Left colon (tissue), 2 donors: ENCODE measurements around the gene SHISAL2B. TPM values are rescaled to one million over a fixed set of nuclear protein-coding genes. Genes with fewer than 3 reads are reported as not detected.
"Not testable (repeated sequence)": the region's sequence is repeated elsewhere in the genome, so short reads cannot be mapped to it uniquely, and the experiment has no call there.

ENCODE experiments used
- ATAC-seq: fragments of 200-7000 bp; cut with Tn5 transposase; one replicate; pipeline ENCODE4 v1.9.1; 2020; ENCODE audit warnings: mild to moderate bottlenecking, moderate library complexity
- DNase-seq, 2 donors: peaks; one replicate each; pipeline ENCODE4 v3.0.0-alpha.2; 2020
- intact Hi-C, 2 donors: fragments of 100-400 bp; cut with DNase I in 1 of 2; cut with micrococcal nuclease in 1 of 2; formaldehyde crosslinking; loops; one replicate each; pipeline versions ENCODE4 v1.11.2 to v1.14.0; 2022; cut with DNase I, micrococcal nuclease
- total RNA-seq, 2 donors: library from RNA; stranded (reverse); fragmentation: NEBNext Ultra II Directional; extraction: Animal tissue kit (Norgen Biotek cat#: 25700); gene quantifications; one replicate each; pipeline ENCODE4 v1.2.1, GENCODE V29; 2021
- donor health status: DM: no; HTN: no; CAD: no.
- donor health status: DM: yes; HTN: yes; CAD: no.

The SHISAL2B gene
- total RNA-seq, 2 donors from 2014 or later, result not detected

DNA sequence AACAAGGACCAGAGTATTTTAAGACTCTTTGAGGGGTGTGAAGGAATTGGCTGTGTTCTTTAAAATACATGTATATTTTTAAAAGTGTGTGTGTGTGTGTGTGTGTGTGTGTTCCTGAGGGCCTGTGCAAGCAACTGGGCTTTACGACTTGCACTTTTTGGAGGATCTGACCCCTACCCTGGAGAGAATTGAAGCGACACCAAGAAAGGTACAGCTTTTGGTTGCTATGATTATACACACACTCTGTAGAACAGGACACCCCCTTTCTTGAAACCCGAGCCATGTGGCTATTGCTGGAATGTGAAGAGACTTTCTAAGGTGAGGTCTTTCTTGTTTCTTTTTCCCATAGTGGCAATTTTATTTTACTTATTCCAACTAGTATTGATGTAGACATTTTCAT is 988 bp downstream of the SHISAL2B start:
- DNase-seq (no peak), ATAC-seq (no peak)
- intact Hi-C loops, result no loop called here

DNA sequence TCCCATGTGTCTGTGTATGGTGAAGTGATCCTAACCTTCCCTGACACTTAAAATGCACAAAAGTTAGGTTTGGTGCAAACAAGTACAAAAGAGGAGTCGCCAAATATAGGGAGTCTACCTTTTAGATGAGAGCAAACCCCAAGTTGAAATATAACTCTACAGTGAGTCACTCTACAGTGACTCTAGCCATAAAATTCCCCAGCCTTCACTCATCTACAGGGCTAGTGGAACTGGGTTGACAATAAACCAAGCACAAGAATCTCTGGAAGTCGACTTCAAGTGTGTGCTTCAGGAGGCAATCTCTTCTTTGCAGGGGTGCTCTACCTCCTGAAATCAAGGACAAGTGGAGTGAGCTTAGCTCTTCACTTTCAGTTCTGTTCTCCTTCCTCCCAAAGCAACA is 3.3 kb downstream of the SHISAL2B start:
- DNase-seq (no peak), ATAC-seq (no peak)
- intact Hi-C loops, result no loop called here

- ATAC-seq, intact Hi-C loops, DNase-seq: not testable (repeated sequence)
These were observed 6.1 kb downstream of the SHISAL2B start for GRCh38 chr5:64696414-64696813.

GRCh38 chr5:64700765-64701164 is 10.5 kb downstream of the SHISAL2B start:
- no peak for ATAC-seq
- no peak for DNase-seq
- intact Hi-C loops, result no loop called here

- DNase-seq, ATAC-seq, intact Hi-C loops: not testable (repeated sequence)
These were observed 15.8 kb downstream of the SHISAL2B start for GRCh38 chr5:64706074-64706473.

DNA sequence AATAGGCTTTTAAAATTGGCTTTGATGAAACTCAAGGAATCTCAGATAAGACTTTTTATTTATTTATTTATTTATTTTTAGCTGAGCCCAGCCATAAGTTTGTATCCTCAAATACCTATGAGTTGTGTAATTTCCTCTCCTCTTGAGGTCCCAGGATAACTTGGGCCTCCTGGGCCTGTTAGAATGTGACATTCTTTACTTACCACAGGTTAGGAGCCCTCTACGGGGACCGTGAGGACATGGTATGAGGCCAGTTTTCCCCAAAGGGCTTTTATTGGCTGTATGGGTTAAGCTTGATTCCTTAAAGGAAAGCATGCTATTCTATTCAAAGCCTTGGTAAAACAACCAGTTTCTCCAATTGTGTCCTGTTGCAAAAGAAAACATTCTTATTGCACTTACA is 16.9 kb downstream of the SHISAL2B start:
- DNase-seq (no peak), ATAC-seq (no peak)
- intact Hi-C loops, result no loop called here

GRCh38 chr5:64714495-64714894 is 24.2 kb downstream of the SHISAL2B start:
- intact Hi-C loops, DNase-seq, ATAC-seq: not testable (repeated sequence)

DNA sequence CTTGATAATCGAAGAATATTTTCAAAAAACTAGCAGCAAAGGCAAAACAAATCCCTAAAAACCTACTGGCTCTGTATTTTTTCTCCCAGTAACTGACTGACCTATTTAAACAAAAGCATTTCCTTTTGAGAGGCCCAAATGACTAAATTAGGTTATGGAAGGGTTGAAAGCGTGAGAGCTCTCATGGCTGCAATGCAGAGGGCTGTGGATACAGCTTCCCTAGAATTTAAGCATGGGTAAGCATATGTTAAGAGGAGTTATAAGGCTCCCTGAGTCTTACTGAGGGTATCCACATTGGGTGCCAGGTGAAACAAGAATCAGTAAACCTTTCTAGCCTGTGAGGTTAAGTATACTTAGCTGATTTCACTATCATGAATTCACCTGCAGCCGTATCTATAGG is 32.3 kb downstream of the SHISAL2B start:
- DNase-seq (no peak), ATAC-seq (no peak)
- intact Hi-C loops, result no loop called here

DNA sequence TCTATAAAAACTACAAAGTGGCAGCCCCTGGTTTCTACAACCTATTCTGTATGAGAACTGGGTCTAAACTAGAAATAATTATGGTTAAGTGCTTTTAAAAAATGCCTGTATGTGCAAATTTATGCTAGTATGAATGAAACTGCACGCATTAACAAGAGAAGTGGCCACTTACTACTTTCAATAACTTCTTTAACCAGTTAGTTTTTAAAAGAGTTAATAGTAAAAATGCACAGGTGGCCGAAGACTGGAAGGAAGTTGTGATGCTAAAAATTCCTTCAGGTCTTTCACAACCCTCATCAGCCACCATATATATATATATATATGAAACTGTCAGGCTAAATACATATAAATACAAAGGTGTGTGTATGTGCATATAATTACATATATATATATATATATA is 36.8 kb downstream of the SHISAL2B start:
- intact Hi-C loops, result no loop called here
- DNase-seq, result no peak
- no peak for ATAC-seq

DNA sequence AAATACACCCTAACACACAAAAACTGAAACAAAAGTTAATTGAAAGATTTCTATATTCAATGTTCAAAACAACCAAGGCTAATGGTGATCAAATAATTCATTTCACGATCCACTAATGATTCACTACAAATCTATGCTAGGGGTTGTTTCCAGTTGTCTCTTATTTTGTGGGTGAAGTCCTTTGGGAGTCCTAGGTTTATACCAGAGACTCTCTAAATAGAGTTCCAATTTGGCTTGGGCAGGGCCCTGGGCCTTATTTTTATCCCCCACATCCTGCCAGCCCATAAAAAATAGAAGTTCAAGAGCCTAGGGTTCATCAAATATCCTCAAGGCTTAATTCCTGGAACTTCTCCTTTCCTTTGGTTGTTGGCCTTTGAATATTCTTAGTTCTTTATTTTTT is 52.1 kb downstream of the SHISAL2B start:
- no peak for ATAC-seq
- intact Hi-C loops, result no loop called here

GRCh38 chr5:64742821-64743220 is 52.5 kb downstream of the SHISAL2B start:
- no peak for ATAC-seq
- intact Hi-C loops, result no loop called here
- DNase-seq, result no peak

More for the DNA sequence above, 52.1 kb downstream of the SHISAL2B start:
- no peak for DNase-seq

DNA sequence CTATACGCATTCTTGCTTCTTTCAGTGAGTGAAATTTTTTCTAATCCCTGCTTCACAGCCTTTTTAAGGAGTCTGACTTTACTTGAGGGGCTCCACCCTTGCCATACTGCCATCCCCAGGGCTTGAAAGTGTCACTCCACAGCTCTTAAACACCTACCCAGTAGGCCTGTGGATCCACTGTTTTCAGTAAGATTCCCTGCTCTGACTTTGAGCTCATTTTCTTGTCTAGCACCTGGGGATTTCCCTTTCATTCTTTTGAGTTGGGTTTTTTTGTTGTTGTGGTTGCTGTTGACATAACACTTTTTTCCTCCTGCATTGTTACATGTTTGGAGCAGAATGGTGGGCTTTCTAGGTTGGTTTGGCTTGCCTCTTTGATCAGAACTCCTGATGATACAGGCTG is 54.6 kb downstream of the SHISAL2B start:
- ATAC-seq, result no peak
- intact Hi-C loops, result no loop called here
- no peak for DNase-seq

GRCh38 chr5:64746446-64746845 is 56.1 kb downstream of the SHISAL2B start:
- ATAC-seq, result no peak
- intact Hi-C loops, result no loop called here
- no peak for DNase-seq

DNA sequence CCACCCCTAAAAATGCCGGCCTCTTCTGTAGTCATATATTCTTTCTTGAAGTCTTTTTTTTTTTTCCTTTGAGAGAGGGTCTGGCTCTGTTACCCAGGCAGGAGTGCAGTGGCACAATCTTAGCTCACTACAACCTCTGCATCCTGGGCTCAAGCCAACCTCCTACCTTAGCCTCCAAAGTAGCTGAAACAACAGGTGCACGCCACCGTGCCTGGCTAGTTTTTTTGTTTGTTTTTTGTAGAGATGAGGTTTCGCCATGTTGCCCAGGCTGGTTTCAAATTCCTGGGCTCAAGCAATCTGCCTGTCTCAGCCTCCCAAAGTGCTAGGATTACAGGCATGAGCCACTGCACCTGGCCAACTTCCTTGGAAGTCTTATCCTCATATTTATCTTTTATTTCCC is 59.1 kb downstream of the SHISAL2B start:
- ATAC-seq (no peak), DNase-seq (no peak)
- intact Hi-C loops, result no loop called here

- ATAC-seq (no peak), DNase-seq (no peak)
- intact Hi-C loops, result no loop called here
These were observed 63.8 kb downstream of the SHISAL2B start for GRCh38 chr5:64754066-64754465.

DNA sequence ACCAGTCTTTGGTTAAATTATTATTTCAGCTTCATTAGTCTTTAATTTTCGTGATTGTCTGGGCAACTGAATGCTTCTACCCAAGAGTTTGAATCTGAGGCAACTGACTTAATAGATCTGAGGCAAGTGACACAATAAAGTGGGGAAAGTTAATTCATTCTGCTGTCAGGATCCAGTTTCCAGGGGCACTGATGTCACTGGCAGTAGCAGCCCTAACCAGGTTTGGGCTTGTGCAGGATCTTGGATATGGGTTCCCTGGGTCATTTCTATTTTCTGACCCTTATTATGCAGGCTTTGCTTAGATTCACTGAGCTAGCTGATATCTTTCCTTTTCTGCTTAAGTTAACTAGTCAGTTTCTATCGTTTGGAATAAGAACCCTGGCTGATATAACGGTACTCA is 68.6 kb downstream of the SHISAL2B start:
- ATAC-seq (no peak), DNase-seq (no peak)
- intact Hi-C loops, result no loop called here

DNA sequence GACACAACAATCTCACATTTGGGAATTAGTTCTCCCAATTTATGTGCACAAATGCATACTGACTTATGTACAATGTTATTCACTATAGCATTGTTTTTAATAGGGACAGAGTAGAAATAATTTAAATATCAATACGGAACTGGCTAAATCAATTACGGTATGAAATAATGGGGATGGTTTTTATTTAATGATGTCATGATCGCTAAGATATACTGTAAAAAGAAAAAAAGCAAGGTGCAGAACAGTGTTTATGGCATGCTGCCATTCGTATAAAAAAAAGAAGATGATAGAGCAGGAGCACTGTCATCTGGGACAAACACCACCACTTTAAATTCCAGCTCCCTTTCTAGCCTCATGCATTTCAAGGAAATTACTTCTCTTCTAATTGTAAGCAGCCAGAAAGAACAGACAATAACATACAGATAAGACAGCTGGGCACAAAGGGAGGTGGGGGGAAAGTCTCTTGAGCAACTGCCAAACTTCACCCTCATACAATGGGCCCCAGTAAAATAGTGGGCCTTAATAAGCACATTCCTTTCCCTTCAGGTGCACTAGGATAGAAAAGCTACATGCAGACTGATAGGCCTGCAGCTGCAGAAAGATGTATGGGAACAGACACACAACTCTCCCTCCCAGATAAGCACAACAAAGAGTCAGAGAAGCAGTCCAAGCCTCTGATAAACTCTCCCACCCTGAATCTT is 69.8 kb downstream of the SHISAL2B start:
- DNase-seq (no peak), ATAC-seq (no peak)
- intact Hi-C loops, result no loop called here

GRCh38 chr5:64763948-64764503 is 73.7 kb downstream of the SHISAL2B start:
- ATAC-seq (peak; percentile 14), DNase-seq (no peak)
- intact Hi-C loops, result no loop called here

- DNase-seq (no peak), ATAC-seq (peak; percentile 50)
- intact Hi-C loops, result no loop called here
These were observed 75.7 kb downstream of the SHISAL2B start for GRCh38 chr5:64765804-64766504.

DNA sequence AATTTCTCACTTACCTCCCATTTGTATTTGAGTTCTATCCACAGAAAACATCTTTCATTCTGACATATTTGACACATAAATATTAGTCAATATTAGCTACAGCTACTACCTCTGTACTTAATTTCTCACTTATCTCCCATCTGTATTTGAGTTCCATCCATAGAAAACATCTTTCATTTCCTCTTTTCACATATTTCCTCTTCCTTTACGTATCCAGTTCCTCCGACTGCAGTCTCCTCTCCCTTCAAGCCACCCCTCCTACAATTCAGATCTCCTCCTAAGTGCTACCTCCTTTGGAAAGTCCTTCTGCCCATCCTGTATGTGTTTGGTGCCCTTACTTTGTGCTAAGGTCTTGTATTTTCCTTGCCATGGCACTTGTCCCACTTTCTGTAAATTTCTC is 76.6 kb downstream of the SHISAL2B start:
- intact Hi-C loops, result no loop called here
- DNase-seq, result no peak
- ATAC-seq, result no peak
